Neural progenitor cell (in vitro differentiated cells): ENCODE data around the gene ABI3BP. TPM values are rescaled to one million over a fixed set of nuclear protein-coding genes. Genes with fewer than 3 reads are reported as not detected.

Experiments used
- DNase-seq: peaks from one replicate; pipeline ENCODE4 v3.0.0-alpha.2; 2016; ENCODE audit warnings: low spot score
- H2AFZ ChIP-seq: fragments of 200-600 bp; sonication (generic); replicated peaks from 2 replicates; pipeline ENCODE4 v1.6.1; 2016; ENCODE audit warnings: antibody characterized with exemption
- H3F3A ChIP-seq: fragments of 200-600 bp; sonication (generic); 2 replicates; pipeline ENCODE4 v1.6.1; 2016; ENCODE audit warnings: antibody characterized with exemption, low read depth
- H3K27ac ChIP-seq: fragments of 200-600 bp; sonication (generic); 2 replicates; pipeline ENCODE4 v1.5.1; 2016; ENCODE audit warnings: mild to moderate bottlenecking
- H3K27me3 ChIP-seq: fragments of 200-600 bp; sonication (generic); 2 replicates; pipeline ENCODE4 v1.6.1; 2016; ENCODE audit warnings: mild to moderate bottlenecking, moderate library complexity
- H3K36me3 ChIP-seq: fragments of 200-600 bp; sonication (generic); 2 replicates; pipeline ENCODE4 v1.5.1; 2016
- H3K4me1 ChIP-seq: fragments of 200-600 bp; sonication (generic); 2 replicates; pipeline ENCODE4 v1.6.1; 2016; ENCODE audit warnings: mixed run types
- H3K4me2 ChIP-seq: fragments of 200-600 bp; sonication (generic); 2 replicates; pipeline ENCODE4 v1.6.1; 2016
- H3K4me3 ChIP-seq: fragments of 200-600 bp; sonication (generic); 2 replicates; pipeline ENCODE4 v1.5.1; 2016
- H3K79me2 ChIP-seq: fragments of 200-600 bp; sonication (generic); 2 replicates; pipeline ENCODE4 v1.6.1; 2016; ENCODE audit warnings: low read depth
- H3K9ac ChIP-seq: fragments of 200-600 bp; sonication (generic); 2 replicates; pipeline ENCODE4 v1.6.1; 2016
- H3K9me3 ChIP-seq: fragments of 200-600 bp; sonication (generic); 2 replicates; pipeline ENCODE4 v1.5.1; 2016; ENCODE audit warnings: low read depth
- H4K20me1 ChIP-seq: fragments of 200-600 bp; sonication (generic); 2 replicates; pipeline ENCODE4 v1.6.1; 2016; ENCODE audit warnings: low read depth
- H3K27ac Mint-ChIP-seq: 3 replicates; pipeline ENCODE4 v1.8.0; 2021; ENCODE audit warnings: mixed read lengths
- H3K27me3 Mint-ChIP-seq: 2 replicates; pipeline ENCODE4 v1.8.0; 2022; ENCODE audit warnings: low read depth, mild to moderate bottlenecking, inconsistent platforms, moderate library complexity, mixed read lengths; ENCODE audit not compliant: insufficient read depth
- H3K36me3 Mint-ChIP-seq: 3 replicates; pipeline ENCODE4 v1.8.0; 2021; ENCODE audit warnings: mixed read lengths
- H3K4me1 Mint-ChIP-seq: 3 replicates; pipeline ENCODE4 v1.8.0; 2021; ENCODE audit warnings: mixed read lengths
- H3K4me3 Mint-ChIP-seq: 3 replicates; pipeline ENCODE4 v1.8.0; 2021; ENCODE audit warnings: mild to moderate bottlenecking, moderate library complexity, mixed read lengths
- H3K9me3 Mint-ChIP-seq: 3 replicates; pipeline ENCODE4 v1.8.0; 2020; ENCODE audit warnings: mixed read lengths
- CTCF ChIP-seq: fragments of 200-600 bp; sonication (generic); IDR thresholded peaks from 2 replicates; pipeline ENCODE4 v1.5.1; 2017; ENCODE audit warnings: antibody characterized with exemption, mild to moderate bottlenecking
- EZH2 ChIP-seq: fragments of 200-600 bp; sonication (generic); IDR thresholded peaks from 2 replicates; pipeline ENCODE4 v1.6.1; 2017; ENCODE audit warnings: antibody characterized with exemption, mild to moderate bottlenecking, moderate library complexity
- EZH2phosphoT487 ChIP-seq: fragments of 200-600 bp; sonication (generic); IDR thresholded peaks from 2 replicates; pipeline ENCODE4 v1.6.1; 2017; ENCODE audit warnings: antibody characterized with exemption
- total RNA-seq: library from RNA; depleted of rRNA; stranded (reverse); fragments of >200 nt; gene quantifications from 2 replicates; pipeline ENCODE4 v1.2.3, GENCODE V29; 2015; ENCODE audit warnings: low replicate concordance

Gene ABI3BP
- total RNA-seq, 1 donor from 2014 or later = not detected

DNA sequence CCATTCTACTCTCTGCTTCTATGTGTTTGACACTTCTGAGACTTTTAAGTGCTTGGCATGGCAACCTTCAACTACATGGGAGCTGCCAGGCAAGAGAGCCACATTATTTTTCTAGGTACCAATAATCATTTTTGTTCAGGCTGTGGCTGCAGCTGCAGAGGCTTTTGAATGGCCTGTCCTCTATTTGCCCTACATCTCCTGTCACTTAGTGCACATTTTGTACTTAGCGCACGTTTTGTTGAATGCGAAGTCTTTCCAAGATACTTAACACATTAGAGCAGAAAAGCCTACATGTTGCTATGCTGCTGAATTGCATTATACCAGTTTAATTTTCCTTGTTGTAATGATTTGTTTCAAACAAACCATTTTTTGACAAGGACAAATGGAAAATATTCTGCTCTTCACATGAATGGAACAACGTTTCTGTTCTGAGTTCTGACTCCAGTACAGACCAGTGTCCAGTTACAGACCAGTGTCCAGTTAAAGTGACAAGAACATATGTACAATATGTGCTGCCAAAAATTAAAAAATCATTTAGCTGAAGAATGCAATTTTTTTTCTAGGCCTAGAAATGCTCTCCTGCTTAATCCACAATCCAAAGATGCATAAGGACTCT, 113.9 kb downstream of the ABI3BP start:
- Histone ChIP-seq H3K4me2 (no peak overlapping the region), H3K9ac (no peak overlapping the region), H3F3A (no peaks in the 10 kb centered on the region), H3K4me3 (no peak overlapping the region), H3K36me3 (no peaks in the 10 kb centered on the region), H3K27me3 (no peaks in the 10 kb centered on the region), H3K79me2 (no peaks in the 10 kb centered on the region), H3K9me3 (no peaks in the 10 kb centered on the region), H2AFZ (no peak overlapping the region), H3K27ac (no peak overlapping the region), H4K20me1 (no peaks in the 10 kb centered on the region), H3K4me1 (no peaks in the 10 kb centered on the region)
- no peak overlapping the region for H3K4me3 Mint-ChIP-seq
- TF ChIP-seq EZH2 (no peak), CTCF (no peak), EZH2phosphoT487 (no peak)
- no peaks in the 10 kb centered on the region for H3K27me3 Mint-ChIP-seq
- peaks cover 6% of the 10 kb centered on the region for H3K4me1 Mint-ChIP-seq
- no peaks in the 10 kb centered on the region for H3K9me3 Mint-ChIP-seq
- no peak overlapping the region for H3K27ac Mint-ChIP-seq
- no peaks in the 10 kb centered on the region for H3K36me3 Mint-ChIP-seq
- no peak for DNase-seq

GRCh38 chr3:100877286-100877685, 115.9 kb downstream of the ABI3BP start:
- H3K27ac Mint-ChIP-seq = no peak overlapping the region

DNA sequence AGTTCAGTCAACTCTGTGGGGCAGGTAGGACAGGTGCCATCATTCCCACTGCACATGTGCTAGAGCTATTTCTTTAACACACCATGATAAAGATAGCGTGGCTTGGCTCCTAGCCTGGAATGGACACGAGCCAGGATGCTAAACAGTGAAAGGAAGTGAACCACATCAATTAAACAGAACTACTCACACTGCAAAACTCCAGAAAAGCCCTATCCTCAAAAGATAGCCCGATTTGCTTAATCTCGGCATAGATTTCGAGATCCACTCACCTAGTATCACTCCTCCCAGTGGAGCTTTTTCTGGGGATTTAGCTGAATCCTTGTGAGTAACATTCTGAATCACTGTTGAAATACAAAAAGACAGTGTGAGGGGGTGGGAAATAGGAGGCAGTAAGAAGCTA, 118.0 kb downstream of the ABI3BP start:
- no peaks in the 10 kb centered on the region for H3K36me3 ChIP-seq
- H3K36me3 Mint-ChIP-seq = no peaks in the 10 kb centered on the region
- no peaks in the 10 kb centered on the region for H3K4me1 ChIP-seq

More at GRCh38 chr3:100877286-100877685, 115.9 kb downstream of the ABI3BP start:
- H3K27ac ChIP-seq = no peak overlapping the region
- Mint-ChIP-seq H3K4me1 (no peaks in the 10 kb centered on the region), H3K9me3 (no peaks in the 10 kb centered on the region), H3K27me3 (no peaks in the 10 kb centered on the region), H3K36me3 (no peaks in the 10 kb centered on the region), H3K4me3 (no peak overlapping the region)
- H3K4me3 ChIP-seq = no peak overlapping the region
- H4K20me1 ChIP-seq = no peaks in the 10 kb centered on the region
- H3K9ac ChIP-seq = no peak overlapping the region
- no peak overlapping the region for H2AFZ ChIP-seq
- H3K36me3 ChIP-seq = no peaks in the 10 kb centered on the region
- no peaks in the 10 kb centered on the region for H3K79me2 ChIP-seq
- TF ChIP-seq EZH2phosphoT487 (no peak), CTCF (no peak), EZH2 (no peak)
- no peaks in the 10 kb centered on the region for H3K4me1 ChIP-seq
- no peak overlapping the region for H3K4me2 ChIP-seq
- H3K9me3 ChIP-seq = no peaks in the 10 kb centered on the region
- no peaks in the 10 kb centered on the region for H3F3A ChIP-seq
- no peaks in the 10 kb centered on the region for H3K27me3 ChIP-seq
- DNase-seq = no peak

More for the DNA sequence above, 118.0 kb downstream of the ABI3BP start:
- Histone ChIP-seq H4K20me1 (no peaks in the 10 kb centered on the region), H3K9me3 (no peaks in the 10 kb centered on the region), H3K27me3 (no peaks in the 10 kb centered on the region), H3K27ac (no peak overlapping the region), H3F3A (no peaks in the 10 kb centered on the region), H3K4me3 (no peak overlapping the region), H3K4me2 (no peak overlapping the region), H3K79me2 (no peaks in the 10 kb centered on the region), H2AFZ (no peak overlapping the region), H3K9ac (no peak overlapping the region)
- Mint-ChIP-seq H3K9me3 (no peaks in the 10 kb centered on the region), H3K4me1 (no peaks in the 10 kb centered on the region), H3K27ac (no peak overlapping the region), H3K27me3 (no peaks in the 10 kb centered on the region), H3K4me3 (no peak overlapping the region)
- DNase-seq = no peak
- TF ChIP-seq CTCF (no peak), EZH2phosphoT487 (no peak), EZH2 (no peak)
